HEK293T (cell line): ENCODE data around the gene RASSF5.

Experiments used
- CTBP1 ChIP-seq: fragments of 450-650 bp; IDR thresholded peaks from 2 replicates; pipeline ENCODE4 v1.6.1; 2016; ENCODE audit warnings: borderline replicate concordance
- TARDBP ChIP-seq: fragments of 450-650 bp; IDR thresholded peaks from 2 replicates; pipeline ENCODE4 v1.6.1; 2016

GRCh38 chr1:206612129-206612876, 105.0 kb downstream of the RASSF5 start, which contains the start of gene EIF2D:
- TF ChIP-seq TARDBP (no peak), CTBP1 (peak; percentile 83; the same call in 1 of the 2 replicates)
